IMR-90 (cell line): ENCODE measurements around the gene BTBD18. TPM values are rescaled to one million over a fixed set of nuclear protein-coding genes. Genes with fewer than 3 reads are reported as not detected.

ENCODE experiments used
- ATAC-seq: fragments of 200-7000 bp; cut with Tn5 transposase; 2 replicates; pipeline ENCODE4 v1.9.1; 2020; ENCODE audit warnings: low read depth, mild to moderate bottlenecking, moderate library complexity
- BruUV-seq: library from RNA; stranded (reverse); fragments of 400-500 nt; replicated peaks from 2 replicates; lab custom pipeline; 2021; lab: Mats Ljungman, UMichigan
- CTCF ChIA-PET: fragments of 300-600 bp; formaldehyde crosslinking; extraction: SDS; loops from one replicate; lab custom pipeline; 2021; ENCODE audit warnings: antibody characterized with exemption; lab: Yijun Ruan, JAX
- POLR2A ChIA-PET: fragments of 300-600 bp; sonication (Branson Sonifier 250); formaldehyde crosslinking; loops from one replicate; lab custom pipeline; 2022; ENCODE audit warnings: antibody characterized with exemption; ENCODE audit not compliant: unreplicated experiment; lab: Charles Lee
- DNase-seq: peaks from one replicate; pipeline ENCODE4 v3.0.0; 2013
- H2AFZ ChIP-seq: replicated peaks from 2 replicates; pipeline ENCODE3; 2013; ENCODE audit warnings: low read length, mild to moderate bottlenecking; ENCODE audit not compliant: poor library complexity
- H2AK5ac ChIP-seq: 2 replicates; pipeline ENCODE4 v1.6.1; 2013; ENCODE audit warnings: low read depth, low read length, inconsistent platforms
- H2AK9ac ChIP-seq: replicated peaks from 2 replicates; pipeline ENCODE3; 2013; ENCODE audit warnings: mild to moderate bottlenecking, low read depth, low read length, moderate library complexity; ENCODE audit not compliant: poor library complexity
- H2BK120ac ChIP-seq: 2 replicates; pipeline ENCODE4 v1.6.1; 2013; ENCODE audit warnings: low read depth, low read length, inconsistent platforms
- H2BK15ac ChIP-seq: 3 replicates; pipeline ENCODE4 v1.6.1; 2013; ENCODE audit warnings: low read depth, low read length, inconsistent platforms
- H2BK20ac ChIP-seq: 2 replicates; pipeline ENCODE4 v1.6.1; 2013; ENCODE audit warnings: low read depth, mild to moderate bottlenecking, inconsistent platforms, low read length, moderate library complexity
- H2BK5ac ChIP-seq: 2 replicates; pipeline ENCODE4 v1.6.1; 2013; ENCODE audit warnings: mild to moderate bottlenecking, low read depth, low read length, inconsistent platforms; ENCODE audit not compliant: poor library complexity, severe bottlenecking
- H3K14ac ChIP-seq: replicated peaks from 2 replicates; pipeline ENCODE4 v1.6.1; 2013; ENCODE audit warnings: low read depth, low read length, inconsistent platforms
- H3K18ac ChIP-seq: 2 replicates; pipeline ENCODE4 v1.6.1; 2013; ENCODE audit warnings: low read depth, low read length, control low read depth
- H3K23ac ChIP-seq: 2 replicates; pipeline ENCODE4 v1.6.1; 2013; ENCODE audit warnings: low read depth, low read length, inconsistent platforms
- H3K27ac ChIP-seq: 2 replicates; pipeline ENCODE4 v1.5.1; 2013; ENCODE audit warnings: mild to moderate bottlenecking, control low read depth, low read length; ENCODE audit not compliant: insufficient read depth
- H3K27me3 ChIP-seq: 2 replicates; pipeline ENCODE4 v1.6.1; 2013; ENCODE audit warnings: low read length; ENCODE audit not compliant: control insufficient read depth, insufficient read depth
- H3K36me3 ChIP-seq: 2 replicates; pipeline ENCODE4 v1.6.1; 2013; ENCODE audit warnings: low read length, mixed read lengths; ENCODE audit not compliant: control insufficient read depth, insufficient read depth
- H3K4ac ChIP-seq: 2 replicates; pipeline ENCODE4 v1.6.1; 2013; ENCODE audit warnings: low read depth, low read length, inconsistent platforms
- H3K4me1 ChIP-seq: 2 replicates; pipeline ENCODE4 v1.6.1; 2013; ENCODE audit warnings: low read length, mixed read lengths; ENCODE audit not compliant: control insufficient read depth, insufficient read depth
- H3K4me2 ChIP-seq: 2 replicates; pipeline ENCODE4 v1.6.1; 2013; ENCODE audit warnings: low read depth, mild to moderate bottlenecking, control low read depth, low read length, moderate library complexity
- H3K4me3 ChIP-seq: 2 replicates; pipeline ENCODE4 v1.5.1; 2013; ENCODE audit warnings: low read depth, mild to moderate bottlenecking, control low read depth, low read length, moderate library complexity; ENCODE audit not compliant: insufficient read depth
- H3K56ac ChIP-seq: 2 replicates; pipeline ENCODE4 v1.6.1; 2013; ENCODE audit warnings: low read length, inconsistent platforms; ENCODE audit not compliant: insufficient read depth; ENCODE audit errors: extremely low read depth
- H3K79me1 ChIP-seq, 2 experiments: 2 replicates each; pipeline ENCODE4 v1.6.1; 2013; ENCODE audit warnings: low read length in 2 of 2, inconsistent platforms in 1 of 2, low read depth in 1 of 2
- H3K9ac ChIP-seq: 2 replicates; pipeline ENCODE4 v1.6.1; 2013; ENCODE audit warnings: low read depth, low read length, control low read depth
- H3K9me1 ChIP-seq: 2 replicates; pipeline ENCODE4 v1.6.1; 2013; ENCODE audit warnings: low read length, inconsistent platforms; ENCODE audit not compliant: insufficient read depth
- H3K9me3 ChIP-seq: 2 replicates; pipeline ENCODE4 v1.6.1; 2013; ENCODE audit warnings: low read length; ENCODE audit not compliant: control insufficient read depth, insufficient read depth
- H4K20me1 ChIP-seq: 2 replicates; pipeline ENCODE4 v1.6.1; 2013; ENCODE audit warnings: low read length, inconsistent platforms; ENCODE audit not compliant: insufficient read depth
- H4K5ac ChIP-seq: 2 replicates; pipeline ENCODE4 v1.6.1; 2013; ENCODE audit warnings: mild to moderate bottlenecking, low read depth, low read length, control low read depth
- H4K8ac ChIP-seq, 2 experiments: 2 replicates each; pipeline ENCODE4 v1.6.1; 2013; ENCODE audit warnings: low read depth in 2 of 2, low read length in 2 of 2, control low read depth in 1 of 2, inconsistent platforms in 1 of 2
- H4K91ac ChIP-seq: 2 replicates; pipeline ENCODE4 v1.6.1; 2013; ENCODE audit warnings: low read depth, low read length, inconsistent platforms; ENCODE audit not compliant: insufficient read depth
- BHLHE40 ChIP-seq: fragments of 150-350 bp; IDR thresholded peaks from 2 replicates; pipeline ENCODE4 v1.6.1; 2016; ENCODE audit warnings: mild to moderate bottlenecking, low read depth, low read length
- ELK1 ChIP-seq: fragments of 150-350 bp; IDR thresholded peaks from 2 replicates; pipeline ENCODE4 v1.6.1; 2016; ENCODE audit warnings: low read depth, mild to moderate bottlenecking, low read length, moderate library complexity, borderline replicate concordance
- MXI1 ChIP-seq: IDR thresholded peaks from 2 replicates; pipeline ENCODE4 v1.6.1; 2012; ENCODE audit warnings: low read depth, mild to moderate bottlenecking, low read length, moderate library complexity, borderline replicate concordance
- NFE2L2 ChIP-seq: fragments of 150-350 bp; IDR thresholded peaks from 2 replicates; pipeline ENCODE4 v1.6.1; 2016; ENCODE audit warnings: low read depth, mild to moderate bottlenecking, low read length
- RCOR1 ChIP-seq: IDR thresholded peaks from 2 replicates; pipeline ENCODE4 v1.6.1; 2012; ENCODE audit warnings: mild to moderate bottlenecking, low read length, improper control_type of control experiment; ENCODE audit not compliant: insufficient replicate concordance
- RFX5 ChIP-seq: IDR thresholded peaks from 2 replicates; pipeline ENCODE4 v1.8.0; 2012; ENCODE audit warnings: low read depth, mild to moderate bottlenecking, low read length, moderate library complexity
- USF2 ChIP-seq: fragments of 150-350 bp; IDR thresholded peaks from 2 replicates; pipeline ENCODE4 v1.6.1; 2017; ENCODE audit warnings: mild to moderate bottlenecking, antibody characterized with exemption, low read length, low read depth
- WGBS, 2 experiments: methylation state at CpG; one replicate each; pipeline versions ENCODE4 v1.1.5 to v1.1.7; 2013; ENCODE audit warnings: missing lambda C conversion rate in 2 of 2; ENCODE audit not compliant: insufficient read length in 1 of 2; ENCODE audit errors: extremely low coverage in 2 of 2; 5-methylcytosine and 5-hydroxymethylcytosine counted together
- dilution Hi-C: fragments of 300-500 bp; cut with HindIII; formaldehyde crosslinking; loops from one replicate; pipeline ENCODE4 v1.14.3; 2018; ENCODE audit warnings: low sequenced_read_pairs; ENCODE audit not compliant: unreplicated experiment
- in situ Hi-C: fragments of 300-500 bp; cut with MboI; formaldehyde crosslinking; loops from 3 replicates; pipeline ENCODE4 v1.14.3; 2019; ENCODE audit warnings: low sequenced_read_pairs, inconsistent platforms, mixed read lengths
- intact Hi-C: fragments of 100-400 bp; cut with micrococcal nuclease; formaldehyde crosslinking; loops from 2 replicates; pipeline ENCODE4 v1.10.0; 2022
- polyA plus RNA-seq, 3 experiments: library from polyadenylated mRNA; depleted of rRNA; stranded (reverse); fragments of >200 nt; gene quantifications; 2 replicates each; pipeline ENCODE4 v1.2.3, GENCODE V29; 2012; ENCODE audit warnings: low replicate concordance in 1 of 3
- total RNA-seq: library from RNA; depleted of rRNA; stranded (reverse); fragments of >200 nt; gene quantifications from 2 replicates; pipeline ENCODE4 v1.2.3, GENCODE V29; 2012
- TF ChIP-seq, protein P1 (sequence below): conservative IDR thresholded peaks from 2 replicates; pipeline ENCODE4 v1.5.1; 2012; ENCODE audit warnings: mild to moderate bottlenecking, low read depth, low read length, improper control_type of control experiment

Gene BTBD18
- total and polyA plus RNA-seq, 2 of the 4 experiments (the other 2 are of a cell fraction): not detected

- Histone ChIP-seq H3K36me3 (peaks cover 7% of the 10 kb centered on the region), H3K79me1 (peaks cover 14 to 73% of the 10 kb centered on the region in 2 experiments; a peak in 3 of 4 replicates), H3K27ac (peak overlapping the region; percentile 2; the same call in 1 of the 2 replicates), H4K5ac (no peak overlapping the region), H3K4me3 (no peak overlapping the region), H3K9me3 (no peaks in the 10 kb centered on the region), H2BK5ac (peak overlapping the region; percentile 61), H4K8ac (no peak overlapping the region), H3K9ac (no peak overlapping the region; the same call in 1 of the 2 replicates), H2BK15ac (0 out of 3 replicates have a peak overlapping the region, but pooled peaks have one; percentile 3), H4K20me1 (peaks cover 97% of the 10 kb centered on the region), H3K27me3 (no peaks in the 10 kb centered on the region), H2AK9ac (no peak overlapping the region), H3K4me2 (peak overlapping the region; percentile 21; the same call in 1 of the 2 replicates), H2AFZ (no peak overlapping the region), H3K4me1 (peaks cover 31% of the 10 kb centered on the region), H2BK120ac (no peak overlapping the region), H3K9me1 (peaks cover 26% of the 10 kb centered on the region), H3K23ac (peak overlapping the region; percentile 1; the same call in 1 of the 2 replicates), H3K14ac (peak overlapping the region; percentile 12; the same call in 1 of the 2 replicates), H3K56ac (no peak overlapping the region), H2BK20ac (no peak overlapping the region), H3K18ac (no peak overlapping the region), H3K4ac (peak overlapping the region; percentile 13; the same call in 1 of the 2 replicates), H2AK5ac (0 out of 2 replicates have a peak overlapping the region, but pooled peaks have one; percentile 0), H4K91ac (no peak overlapping the region)
- ChIA-PET CTCF (interaction anchor here (0.6 to 1.8 kb wide), 5 partner anchors 15 to 545 kb away, joined by 4 to 11 read pairs (median 5); partner anchors contain the start of gene CTNND1), POLR2A (interaction anchor here (1.1 kb wide), 1 partner anchor 15 kb away, joined by 7 read pairs; no protein-coding TSS in a partner anchor)
- ATAC-seq (no peak), DNase-seq (peak; percentile 63)
- TF ChIP-seq BHLHE40 (no peak), NFE2L2 (no peak), USF2 (no peak), MXI1 (no peak), ELK1 (no peak), RCOR1 (no peak), RFX5 (no peak)
- TF ChIP-seq, protein P1, sequence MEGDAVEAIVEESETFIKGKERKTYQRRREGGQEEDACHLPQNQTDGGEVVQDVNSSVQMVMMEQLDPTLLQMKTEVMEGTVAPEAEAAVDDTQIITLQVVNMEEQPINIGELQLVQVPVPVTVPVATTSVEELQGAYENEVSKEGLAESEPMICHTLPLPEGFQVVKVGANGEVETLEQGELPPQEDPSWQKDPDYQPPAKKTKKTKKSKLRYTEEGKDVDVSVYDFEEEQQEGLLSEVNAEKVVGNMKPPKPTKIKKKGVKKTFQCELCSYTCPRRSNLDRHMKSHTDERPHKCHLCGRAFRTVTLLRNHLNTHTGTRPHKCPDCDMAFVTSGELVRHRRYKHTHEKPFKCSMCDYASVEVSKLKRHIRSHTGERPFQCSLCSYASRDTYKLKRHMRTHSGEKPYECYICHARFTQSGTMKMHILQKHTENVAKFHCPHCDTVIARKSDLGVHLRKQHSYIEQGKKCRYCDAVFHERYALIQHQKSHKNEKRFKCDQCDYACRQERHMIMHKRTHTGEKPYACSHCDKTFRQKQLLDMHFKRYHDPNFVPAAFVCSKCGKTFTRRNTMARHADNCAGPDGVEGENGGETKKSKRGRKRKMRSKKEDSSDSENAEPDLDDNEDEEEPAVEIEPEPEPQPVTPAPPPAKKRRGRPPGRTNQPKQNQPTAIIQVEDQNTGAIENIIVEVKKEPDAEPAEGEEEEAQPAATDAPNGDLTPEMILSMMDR: no peak
- dilution Hi-C loops (no loop called here), intact Hi-C loops (loop anchor here (2.0 kb wide), 1 partner anchor 38 kb away; the partner anchor contains the start of gene SELENOH), in situ Hi-C loops (no loop called here)
- no TSS peak for BruUV-seq
- no CpG with 5 or more reads among the region's 1 CpG for WGBS, 2 experiments
These were observed 27.7 kb upstream of the BTBD18 start for GRCh38 chr11:57779276-57779675.
